NCI-H524 (cell line): ENCODE measurements around the gene CCNL2.
"Not testable (repeated sequence)": the region's sequence is repeated elsewhere in the genome, so short reads cannot be mapped to it uniquely, and the experiment has no call there.

Experiments used
- DNase-seq, 2 experiments: peaks; one replicate each; lab custom pipeline; 2025; lab: John Stamatoyannopoulos, UW

CCNL2 gene

DNA sequence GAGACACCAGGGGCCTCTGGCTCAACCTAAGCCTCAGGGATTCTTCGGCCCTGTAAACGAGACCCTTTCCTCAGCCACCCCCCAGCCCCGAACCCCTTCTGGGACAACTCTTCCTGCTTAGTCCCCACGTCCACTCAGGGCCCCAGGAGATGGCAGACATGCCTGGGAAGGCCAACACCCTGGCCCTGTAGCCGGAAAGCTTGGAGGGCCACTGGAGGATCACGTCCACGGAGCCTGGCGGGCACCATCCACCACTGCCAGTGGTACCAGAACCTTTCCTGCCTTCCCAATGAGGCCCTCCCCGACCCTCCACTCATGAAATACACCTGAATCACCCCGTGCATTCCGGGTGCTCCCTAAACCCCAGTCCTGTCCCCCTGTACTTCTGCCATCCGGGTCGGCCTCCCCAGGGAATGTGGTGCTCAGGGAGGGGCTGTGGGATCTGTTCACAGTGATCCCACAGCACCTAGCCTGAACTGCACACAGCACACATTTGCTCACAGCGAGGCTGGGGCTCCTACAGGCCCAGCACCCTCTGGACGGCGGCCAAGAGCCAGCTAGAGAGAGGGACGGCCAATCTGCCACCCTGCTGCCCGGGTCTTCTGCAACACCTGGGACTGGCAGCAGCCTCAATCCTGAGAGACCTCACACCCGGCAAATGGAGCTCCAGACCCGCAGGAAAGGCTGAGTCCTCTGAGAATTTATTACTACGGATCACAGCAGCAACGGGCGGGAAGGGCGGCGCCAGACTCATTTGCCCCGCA lies 25.9 kb downstream of the CCNL2 start:
- DNase-seq = no peak

DNA sequence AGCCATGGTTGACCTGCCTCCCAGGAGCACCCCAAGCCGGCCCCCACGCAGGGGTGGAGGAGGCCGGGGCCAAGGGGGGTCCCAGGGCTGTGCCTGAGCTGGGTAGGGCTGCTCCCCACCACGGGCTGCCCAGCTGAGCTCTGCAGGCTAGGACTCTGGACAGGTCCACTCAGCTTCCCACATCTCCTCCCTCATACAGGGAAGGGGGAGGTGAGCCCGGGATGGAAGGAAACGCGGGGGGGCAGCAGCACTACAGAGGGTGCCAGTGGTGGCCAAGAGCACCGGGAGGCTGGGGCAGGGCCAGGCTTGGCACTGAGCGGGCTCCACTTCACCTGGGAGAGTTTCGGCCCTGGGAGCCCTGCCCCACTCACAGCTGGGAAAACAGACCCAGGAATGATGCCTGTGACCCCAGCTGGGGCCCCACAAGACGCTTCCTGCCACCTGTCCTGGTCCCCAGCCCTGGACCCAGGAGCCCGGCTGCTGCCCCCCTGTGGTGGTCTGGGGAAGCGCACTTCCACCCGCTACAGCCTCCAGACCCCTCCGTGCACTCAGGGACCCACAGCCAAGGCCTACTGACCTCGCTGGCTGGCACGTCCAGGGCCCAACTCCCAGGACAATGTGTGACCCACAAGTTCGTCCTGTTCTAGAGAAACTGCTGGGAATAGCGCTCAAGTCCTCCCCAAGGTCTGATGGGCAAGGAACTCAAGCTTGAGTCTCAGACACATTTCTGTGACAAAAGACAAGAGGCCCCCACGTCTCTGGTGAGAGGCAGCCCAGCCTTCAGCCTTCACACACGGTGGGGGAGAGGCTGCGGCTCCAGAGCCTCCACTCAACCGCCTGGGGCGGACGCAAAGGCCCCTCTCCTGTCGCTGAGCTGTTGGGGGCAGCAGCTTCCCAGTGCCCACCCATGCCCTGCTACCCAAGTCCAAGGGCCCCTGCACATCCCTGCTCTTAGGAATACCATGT lies 27.1 kb downstream of the CCNL2 start:
- DNase-seq = peak in 1 of 2 experiments; percentile 40

DNA sequence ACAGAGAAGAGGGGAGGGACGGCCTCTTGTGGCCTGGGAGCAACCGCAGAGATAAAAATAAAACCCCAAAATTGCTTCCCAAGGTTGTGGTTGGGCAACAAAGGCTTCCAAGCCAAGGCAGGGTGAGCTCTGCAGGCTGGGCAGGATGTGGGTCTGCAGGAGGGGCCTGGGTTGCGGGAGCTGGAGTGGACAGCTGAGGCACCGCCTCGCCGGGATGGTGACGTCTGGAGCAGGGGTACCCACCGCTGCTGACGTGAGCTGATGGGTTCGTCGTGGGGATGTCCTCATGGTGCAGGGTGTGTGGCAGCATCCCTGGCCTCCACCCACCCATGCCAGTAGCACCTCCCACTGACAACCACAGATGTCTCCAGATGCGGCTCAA lies 27.8 kb downstream of the CCNL2 start:
- DNase-seq = no peak

DNA sequence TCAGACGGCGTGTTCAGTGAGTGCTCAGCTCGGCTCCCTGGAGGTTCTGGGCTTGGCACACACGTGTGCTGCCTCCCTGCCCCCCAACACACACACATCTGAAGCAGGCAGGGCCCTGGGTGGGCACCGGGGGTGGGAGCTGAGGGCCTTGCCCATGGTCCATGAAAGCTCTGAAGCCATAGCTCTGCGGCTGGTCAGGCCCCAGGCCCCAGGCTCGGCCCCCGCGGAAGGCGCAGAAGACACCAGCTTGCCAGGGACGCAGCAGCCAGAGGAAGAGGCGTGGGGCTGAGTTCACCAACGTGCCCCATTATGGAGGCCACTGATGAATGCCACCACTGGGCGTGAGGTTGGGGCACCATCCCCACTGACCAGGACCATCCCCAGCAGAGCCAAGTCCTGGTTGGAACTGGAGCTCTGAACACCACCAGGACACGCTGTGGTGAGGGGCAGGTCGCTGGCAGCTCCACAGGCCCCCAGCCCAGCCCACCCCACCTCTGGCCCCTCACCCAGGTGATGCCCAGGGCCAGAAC lies 28.3 kb downstream of the CCNL2 start:
- DNase-seq = no peak

DNA sequence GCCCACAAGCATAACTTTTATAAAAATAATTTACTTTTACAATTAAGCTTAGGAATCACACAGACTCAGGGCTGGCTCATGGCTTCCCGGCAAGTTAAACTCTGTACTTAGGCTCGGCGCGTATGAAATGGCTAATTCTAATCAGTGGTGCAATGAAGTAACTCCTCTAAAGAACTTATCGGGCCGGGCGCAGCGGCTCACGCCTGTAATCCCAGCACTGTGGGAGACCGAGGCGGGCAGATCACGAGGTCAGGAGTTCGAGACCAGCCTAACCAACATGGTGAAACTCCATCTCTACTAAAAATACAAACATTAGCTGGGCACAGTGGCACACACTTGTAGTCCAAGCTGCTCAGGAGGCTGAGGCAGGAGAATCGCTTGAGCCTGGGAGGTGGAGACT lies 29.0 kb downstream of the CCNL2 start:
- not testable (repeated sequence) for DNase-seq

DNA sequence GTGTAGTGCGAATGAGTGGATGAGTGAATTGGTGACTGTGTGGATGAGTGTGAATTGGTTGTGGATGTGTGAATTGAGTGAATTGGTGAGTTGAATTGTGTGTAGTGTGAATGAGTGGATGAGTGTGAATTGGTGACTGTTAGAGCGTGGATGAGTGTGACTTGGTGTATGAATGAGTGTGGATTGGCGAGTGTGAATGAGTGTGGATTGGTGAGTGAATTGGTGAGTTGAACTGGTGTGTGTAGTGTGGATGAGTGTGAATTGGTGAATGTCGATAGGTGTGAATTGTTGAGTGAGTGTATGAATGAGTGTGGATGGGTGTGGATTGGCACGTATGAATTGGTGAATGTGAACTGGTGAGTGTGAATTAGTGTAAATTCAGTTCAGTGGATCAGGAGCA lies 31.8 kb downstream of the CCNL2 start:
- DNase-seq = no peak

DNA sequence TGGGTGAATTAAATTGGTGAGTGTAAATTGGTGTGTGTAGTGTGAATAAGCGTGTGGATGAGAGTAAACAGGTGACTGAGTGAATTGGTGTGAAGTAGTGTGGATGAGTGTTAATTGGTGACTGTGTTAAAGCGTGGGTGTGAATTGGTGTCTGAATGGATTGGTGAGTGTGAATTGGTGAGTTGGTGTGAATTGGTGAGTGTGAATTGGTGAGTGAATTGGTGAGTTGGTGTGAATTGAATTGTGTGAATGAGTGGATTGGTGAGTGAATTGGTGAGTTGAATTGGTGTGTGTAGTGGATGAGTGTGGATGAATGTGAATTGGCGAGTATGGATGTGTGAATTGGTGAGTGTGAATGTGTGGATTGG lies 32.5 kb downstream of the CCNL2 start:
- no peak for DNase-seq

DNA sequence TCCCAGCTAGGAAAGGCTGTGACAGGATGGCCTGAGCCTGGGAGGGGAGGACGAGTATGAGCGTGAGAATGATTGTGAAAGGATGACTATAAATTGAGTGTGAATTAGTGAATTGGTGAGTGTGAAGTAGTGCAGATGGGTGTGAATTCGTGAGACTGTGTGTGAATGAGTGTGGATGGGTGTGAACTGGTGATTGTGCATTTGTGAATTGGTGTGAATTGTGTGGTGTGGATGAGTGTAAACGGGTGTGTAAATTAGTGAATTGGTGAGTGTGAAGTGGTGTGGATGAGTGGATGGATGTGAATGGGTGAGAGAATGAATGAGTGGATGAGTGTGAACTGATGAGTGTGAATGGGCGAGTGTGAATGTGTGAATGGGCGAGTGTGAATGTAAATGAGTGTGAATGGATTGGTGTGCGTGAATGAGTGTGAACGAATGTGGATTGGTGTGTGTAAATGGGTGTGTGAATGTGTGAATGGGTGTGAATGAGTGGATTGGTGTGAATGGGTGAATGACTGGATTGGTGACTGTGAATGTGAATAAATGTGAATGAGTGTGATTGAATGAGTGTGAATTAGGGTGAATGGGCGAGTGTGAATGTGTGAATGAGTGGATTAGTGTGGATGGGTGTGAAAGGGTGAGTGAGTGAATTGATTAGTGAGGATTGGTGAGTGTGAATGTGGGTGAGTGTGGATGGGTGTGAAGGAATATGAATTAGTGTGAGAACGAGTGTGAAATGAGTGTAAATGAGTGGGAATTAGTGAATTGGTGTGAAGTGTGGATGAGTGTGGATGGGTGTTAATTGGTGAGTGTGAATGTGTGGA lies 33.0 kb downstream of the CCNL2 start:
- DNase-seq = no peak

DNA sequence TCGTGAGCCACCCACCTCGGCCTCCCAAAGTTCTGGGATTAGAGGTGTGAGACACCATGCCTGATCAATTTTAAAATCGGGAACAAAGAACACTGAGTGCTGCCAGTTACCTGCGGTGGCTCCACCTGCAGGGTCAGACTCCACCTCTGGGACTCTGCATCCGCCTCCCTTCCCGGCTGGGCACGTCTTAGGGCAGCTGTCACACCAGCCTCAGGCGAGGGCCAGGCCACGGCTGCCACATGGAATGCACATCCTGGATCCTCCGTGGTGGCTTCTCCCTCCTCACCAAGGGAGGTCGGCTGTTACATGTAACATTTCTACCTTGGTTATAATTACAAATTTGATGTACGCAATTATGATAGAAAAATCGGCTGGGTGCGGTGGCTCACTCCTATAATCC lies 34.9 kb downstream of the CCNL2 start:
- no peak for DNase-seq

DNA sequence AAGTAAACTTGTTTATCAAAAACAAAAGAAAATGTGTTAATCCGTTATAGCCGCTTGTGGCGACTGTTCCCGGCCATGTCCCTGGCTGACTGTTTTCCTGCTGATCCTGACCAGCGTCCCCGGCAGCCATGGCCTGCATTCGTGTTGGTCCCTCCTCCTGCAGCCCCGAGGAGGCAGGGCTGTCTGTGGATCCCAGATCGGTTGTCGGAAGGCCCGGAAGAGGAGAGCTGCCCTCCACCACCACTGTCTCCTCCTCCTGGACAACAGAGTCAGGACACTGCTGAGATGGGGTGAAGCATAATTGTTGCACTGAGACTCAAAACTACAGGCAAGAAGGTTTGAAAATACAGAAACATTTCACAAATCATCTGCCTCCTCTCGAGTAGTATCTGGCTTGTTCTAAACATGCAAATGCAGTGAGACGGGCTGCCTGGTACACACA lies 37.1 kb downstream of the CCNL2 start:
- DNase-seq = no peak

DNA sequence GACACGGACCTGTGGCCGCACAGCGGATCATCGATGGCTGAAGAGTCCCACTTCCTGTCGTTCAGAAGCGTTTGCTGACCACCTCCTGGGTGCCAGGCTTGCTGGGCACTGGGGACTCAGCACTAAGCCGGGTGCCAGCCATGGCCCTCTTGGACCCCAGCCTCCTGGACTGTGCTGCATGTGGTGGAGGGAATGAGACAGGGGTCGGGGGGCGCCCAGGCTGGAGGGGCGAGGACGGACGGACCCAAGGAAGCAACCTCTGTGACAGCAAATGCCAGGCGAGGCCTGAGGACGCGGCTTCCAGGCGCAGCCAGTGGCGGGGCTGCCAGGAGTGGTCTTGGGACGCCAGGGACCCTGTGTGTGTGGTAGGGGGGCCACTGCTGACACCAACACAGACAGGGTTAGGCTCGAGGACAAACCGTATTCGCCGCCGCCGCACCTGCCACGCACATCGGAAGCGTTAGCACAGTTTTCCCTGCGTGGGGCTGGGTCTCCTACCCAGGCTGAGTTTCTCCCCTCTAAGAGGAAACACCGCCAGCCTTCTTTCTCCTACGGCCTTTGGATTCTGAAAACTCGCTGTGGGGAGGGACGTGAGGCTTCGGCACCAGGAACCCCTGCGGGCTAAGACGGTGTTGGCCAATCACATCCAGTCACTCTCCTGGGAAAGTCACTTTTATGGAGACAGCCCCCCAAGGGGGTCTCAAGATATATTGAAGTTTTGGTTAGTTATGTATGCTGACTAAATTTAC lies 37.7 kb downstream of the CCNL2 start:
- DNase-seq = no peak

DNA sequence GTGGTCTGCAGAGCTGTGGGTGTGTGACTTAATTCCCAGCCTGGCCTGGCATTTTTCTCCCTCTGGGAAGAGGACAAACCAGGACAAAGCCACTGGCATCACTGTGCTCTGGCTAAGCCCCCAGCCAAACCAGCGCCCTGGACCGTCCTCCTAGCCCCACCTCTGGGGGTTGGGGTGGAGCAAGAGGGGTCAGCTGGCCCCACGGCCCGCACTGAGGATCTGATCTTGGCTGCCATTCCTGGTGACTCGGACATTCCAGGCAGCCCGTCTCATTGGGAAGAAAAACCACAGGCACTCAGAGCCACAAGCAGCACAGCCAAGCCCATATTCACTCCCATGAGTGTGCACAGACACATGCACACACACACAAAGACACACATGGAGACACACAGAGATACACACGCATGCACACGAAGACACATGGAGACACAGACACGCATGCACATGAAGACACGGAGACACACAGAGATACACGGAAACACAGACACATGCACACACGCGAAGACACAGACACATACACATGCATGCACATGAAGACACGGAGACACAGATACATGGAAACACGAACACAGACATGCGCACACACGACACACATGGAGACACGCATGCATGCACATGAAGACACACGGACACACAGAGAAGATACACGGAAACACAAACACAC lies 38.5 kb downstream of the CCNL2 start:
- no peak for DNase-seq

DNA sequence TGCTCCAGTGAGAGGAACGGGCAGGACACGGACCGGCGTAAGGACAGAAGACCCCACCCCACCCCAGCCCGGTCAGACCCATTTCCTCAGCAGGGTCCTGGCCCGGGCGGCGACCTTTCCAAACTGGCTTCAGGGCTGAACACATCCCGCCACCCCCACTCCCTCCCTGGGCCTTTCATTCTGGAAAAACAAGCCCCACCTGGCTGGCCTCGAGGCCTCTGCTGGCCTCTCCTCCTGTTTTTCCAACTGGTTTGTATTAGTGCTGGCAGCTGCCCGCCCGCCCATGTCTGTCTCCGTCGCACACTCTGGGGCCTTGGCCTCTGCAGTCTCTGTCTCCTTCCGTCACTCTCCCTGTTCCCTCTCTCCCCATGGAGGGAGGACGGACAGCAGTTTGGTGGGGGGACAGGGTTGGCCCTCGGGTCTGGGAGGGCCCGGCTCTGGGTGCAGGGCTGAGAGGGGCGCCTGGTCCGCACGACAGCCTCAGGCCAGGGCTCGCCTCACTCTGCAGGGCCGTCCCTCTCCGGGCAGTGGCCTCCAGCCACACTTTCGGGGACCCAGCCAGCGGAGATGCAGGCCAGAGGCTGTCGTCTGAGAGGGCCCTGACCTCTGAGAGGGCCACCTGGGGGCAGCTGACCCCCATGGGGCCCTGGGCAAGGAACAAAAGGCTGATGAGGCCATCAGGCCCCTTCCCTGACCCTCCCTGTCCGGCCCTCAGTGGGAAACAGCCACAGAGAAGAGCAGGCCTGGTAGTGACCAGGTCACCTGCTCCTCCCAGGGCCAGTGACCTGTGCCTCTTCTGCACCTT lies 39.3 kb downstream of the CCNL2 start:
- no peak for DNase-seq

DNA sequence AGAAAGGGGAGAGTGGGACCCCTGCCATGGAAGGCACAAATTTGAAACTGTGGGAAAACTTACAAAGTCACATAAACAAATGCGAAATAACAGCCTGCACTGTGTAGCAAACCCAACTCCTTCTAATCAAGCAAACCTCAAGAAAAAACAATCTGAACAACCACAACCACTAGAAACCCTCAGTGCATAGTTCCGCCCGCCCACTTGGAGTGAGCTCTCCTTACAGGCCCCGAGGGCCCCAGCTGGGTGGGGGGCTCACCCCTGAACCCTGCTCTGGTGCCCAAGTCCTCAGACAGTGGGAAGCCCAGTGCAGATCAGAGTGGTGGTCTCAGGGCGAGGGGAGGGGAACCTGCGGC lies 39.8 kb downstream of the CCNL2 start:
- no peak for DNase-seq

DNA sequence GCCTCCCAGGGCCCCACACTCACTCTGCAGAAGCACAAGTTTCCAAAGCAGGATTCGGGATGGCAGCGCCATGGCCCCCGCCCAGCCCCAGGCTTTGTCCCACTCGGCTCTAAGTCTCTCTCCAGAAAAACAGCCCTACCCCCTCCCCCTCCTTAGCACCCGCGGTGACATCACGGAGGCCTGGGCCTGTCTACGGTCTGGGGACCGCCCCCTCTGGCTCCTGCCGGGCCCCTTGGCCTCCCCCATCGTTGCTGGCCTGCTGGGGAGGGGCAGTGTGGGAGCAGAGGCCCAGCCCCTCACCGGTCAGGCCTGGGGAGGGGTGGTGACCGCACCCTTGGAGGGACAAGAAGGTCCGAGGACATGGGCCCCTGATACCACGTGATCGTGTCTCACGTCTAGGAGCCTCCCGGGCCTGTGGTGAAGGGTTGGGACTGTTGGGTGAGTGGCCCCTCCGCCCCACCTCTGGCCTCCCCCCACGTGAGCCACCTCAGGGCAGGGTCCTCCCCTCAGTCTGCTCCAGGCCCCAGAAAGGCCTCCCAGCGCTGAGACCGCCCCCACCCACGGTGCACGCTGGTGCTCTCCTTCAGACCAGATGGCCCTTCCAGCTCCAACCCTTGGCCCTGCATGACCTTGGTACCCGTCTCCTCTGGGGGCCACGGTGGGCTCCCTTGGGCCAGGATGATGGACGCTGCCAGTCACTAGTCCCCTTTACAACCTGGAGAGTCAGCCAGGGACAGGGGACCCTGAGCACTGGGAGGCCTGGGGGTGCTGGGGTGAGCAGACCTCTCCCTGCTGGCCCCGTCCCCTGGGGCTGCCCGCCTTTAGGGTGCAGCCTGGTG lies 40.5 kb downstream of the CCNL2 start, which contains the start of gene MXRA8:
Gene MXRA8, minus strand, starts transcription at position 123 of the 839 bp plus-strand sequence. Its CDS starts 51 bp downstream, at position 72.
- DNase-seq = no peak

DNA sequence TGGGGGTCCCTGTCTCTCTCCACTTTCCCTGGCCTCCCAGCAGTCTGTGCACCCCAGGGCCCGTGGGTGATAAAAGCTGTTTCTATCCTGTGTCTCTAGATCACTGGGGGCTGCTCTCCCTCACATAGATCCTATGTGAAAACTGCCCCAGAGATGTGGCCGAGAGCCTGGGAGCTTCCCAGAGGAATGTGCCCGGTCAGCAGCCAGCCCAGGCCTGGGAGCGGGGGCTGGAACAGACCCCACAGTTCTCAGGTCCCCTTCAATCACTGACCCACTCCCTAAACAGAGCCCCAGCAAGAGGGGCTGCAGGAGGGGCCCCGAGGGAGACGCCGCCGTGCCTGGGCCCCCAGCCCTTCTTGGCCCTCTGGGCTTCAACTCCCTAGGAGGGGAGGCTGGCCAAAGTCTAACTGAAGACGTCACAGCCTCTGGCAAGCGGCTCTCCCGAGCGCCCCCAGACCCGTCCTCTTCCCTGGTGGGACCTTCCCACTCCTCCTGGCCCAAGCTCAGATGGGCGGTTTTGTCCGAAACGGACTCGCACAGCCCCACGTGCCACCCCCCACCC lies 41.2 kb downstream of the CCNL2 start:
- DNase-seq = no peak

DNA sequence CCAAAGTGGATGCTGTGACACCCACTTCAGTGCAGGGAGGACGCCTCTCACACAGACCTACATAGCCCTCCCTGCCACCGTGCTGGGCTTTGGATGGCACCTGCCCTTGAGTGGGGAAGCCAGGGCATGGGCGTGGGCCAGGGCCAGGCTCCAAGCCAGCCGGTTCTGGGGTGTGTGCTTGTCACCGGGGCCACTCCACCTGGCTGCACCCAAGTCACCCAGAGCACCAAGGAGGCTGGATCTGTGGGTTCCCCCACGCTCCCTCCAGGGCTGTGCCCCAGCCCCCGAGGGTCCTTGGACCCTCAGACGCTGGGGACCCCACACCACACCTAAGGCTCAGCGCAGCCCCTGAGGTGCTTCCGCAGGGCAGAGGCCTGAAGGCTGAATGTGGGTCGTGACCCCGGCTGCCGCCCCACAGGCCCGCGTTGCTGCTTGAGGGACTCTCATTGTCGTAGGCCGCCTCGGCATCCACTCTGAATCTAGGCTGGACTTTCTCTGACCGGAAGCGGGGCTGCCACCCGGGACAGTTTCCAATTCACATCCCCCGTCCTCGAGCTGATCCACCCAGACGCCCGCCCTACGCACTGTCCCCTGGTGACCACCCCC lies 42.2 kb downstream of the CCNL2 start:
- no peak for DNase-seq

DNA sequence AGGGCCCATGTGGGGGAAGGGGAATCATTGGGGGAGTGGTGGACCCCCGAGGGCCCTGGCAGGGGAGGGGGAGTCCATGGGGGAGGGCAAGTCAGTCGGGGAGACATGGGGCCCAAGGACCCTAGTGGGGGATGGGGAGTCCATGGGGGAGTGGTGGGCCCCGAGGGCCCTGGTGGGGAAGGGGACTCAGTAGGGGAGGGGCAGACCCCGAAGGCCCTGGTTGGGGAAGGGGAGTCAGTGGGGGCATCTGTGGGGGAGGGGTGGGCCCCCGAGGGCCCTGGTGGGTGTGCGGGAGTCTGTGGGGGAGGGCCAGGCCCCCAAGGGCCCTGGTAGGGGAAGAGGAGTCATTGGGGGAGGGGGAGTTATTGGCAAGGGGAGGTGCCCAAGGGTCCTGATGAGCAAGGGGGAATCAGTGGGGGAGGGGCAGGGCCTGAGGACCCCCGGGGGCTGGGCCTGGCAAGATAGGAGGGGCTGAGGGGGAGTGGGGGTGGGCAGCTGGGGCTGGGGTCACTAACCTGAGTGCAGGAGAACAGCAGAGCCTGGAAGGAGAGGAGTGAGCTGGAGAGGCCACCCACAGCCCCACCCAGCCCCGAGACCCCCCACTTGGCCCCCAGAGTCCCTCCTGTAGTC lies 42.9 kb downstream of the CCNL2 start:
- DNase-seq = no peak
